Naive thymus-derived CD4-positive, alpha-beta T cell (primary cell): ENCODE measurements around the gene MBP. TPM values are rescaled to one million over a fixed set of nuclear protein-coding genes. Genes with fewer than 3 reads are reported as not detected.

Experiments used
- ATAC-seq: fragments of 150-1000 bp; cut with Tn5 transposase; 2 replicates; pipeline ENCODE4 v1.10.0; 2021; ENCODE audit warnings: mild to moderate bottlenecking, moderate library complexity
- CTCF ChIA-PET: fragments of 350-600 bp; sonication (Branson Sonifier 250); formaldehyde crosslinking; loops from one replicate; lab custom pipeline; 2021; ENCODE audit warnings: antibody characterized with exemption; lab: Charles Lee
- POLR2A ChIA-PET: fragments of 350-600 bp; sonication (Branson Sonifier 250); formaldehyde crosslinking; loops from one replicate; lab custom pipeline; 2021; ENCODE audit warnings: antibody characterized with exemption, inconsistent platforms; lab: Charles Lee
- DNase-seq, 9 donors: peaks; one replicate each; pipeline versions ENCODE4 v3.0.0 to v3.0.0-alpha.2; 2020 to 2022; ENCODE audit warnings: mixed read lengths in 1 of 9
- H3K27ac ChIP-seq: one replicate; pipeline ENCODE4 v1.7.0; 2013; ENCODE audit warnings: mild to moderate bottlenecking, low read depth, low read length, moderate library complexity
- H3K27me3 ChIP-seq, 2 donors: one replicate each; pipeline ENCODE4 v1.7.0; 2013; ENCODE audit warnings: low read length in 2 of 2, mild to moderate bottlenecking in 2 of 2, moderate library complexity in 2 of 2; ENCODE audit not compliant: control insufficient read depth in 2 of 2, insufficient read depth in 2 of 2
- H3K36me3 ChIP-seq, 3 experiments: 1 replicate in 2 of 3; 2 replicates in 1 of 3; pipeline ENCODE4 v1.7.0; 2013; ENCODE audit warnings: low read length in 3 of 3, mild to moderate bottlenecking in 3 of 3, moderate library complexity in 1 of 3; ENCODE audit not compliant: insufficient read depth in 3 of 3, control insufficient read depth in 2 of 3
- H3K4me1 ChIP-seq, 2 donors: one replicate each; pipeline ENCODE4 v1.7.0; 2013; ENCODE audit warnings: low read length in 2 of 2, mild to moderate bottlenecking in 2 of 2, moderate library complexity in 1 of 2; ENCODE audit not compliant: control insufficient read depth in 2 of 2, insufficient read depth in 2 of 2
- H3K4me3 ChIP-seq: 2 replicates; pipeline ENCODE4 v1.7.0; 2013; ENCODE audit warnings: mild to moderate bottlenecking, low read length
- H3K9me3 ChIP-seq, 3 experiments: 1 replicate in 2 of 3; 2 replicates in 1 of 3; pipeline ENCODE4 v1.7.0; 2013; ENCODE audit warnings: low read length in 3 of 3; ENCODE audit not compliant: control insufficient read depth in 2 of 3
- H3K27ac Mint-ChIP-seq, 9 donors: one replicate each; pipeline ENCODE4 v1.8.0; 2020 to 2022; ENCODE audit warnings: mixed read lengths in 9 of 9, mild to moderate bottlenecking in 8 of 9, moderate library complexity in 5 of 9, inconsistent platforms in 2 of 9
- H3K27me3 Mint-ChIP-seq, 5 donors: one replicate each; pipeline ENCODE4 v1.8.0; 2021 to 2022; ENCODE audit warnings: mixed read lengths in 5 of 5, mild to moderate bottlenecking in 1 of 5
- H3K36me3 Mint-ChIP-seq, 5 donors: one replicate each; pipeline ENCODE4 v1.8.0; 2020 to 2022; ENCODE audit warnings: mixed read lengths in 5 of 5, mild to moderate bottlenecking in 3 of 5, inconsistent platforms in 1 of 5
- H3K4me1 Mint-ChIP-seq, 7 donors: one replicate each; pipeline ENCODE4 v1.8.0; 2020 to 2022; ENCODE audit warnings: mixed read lengths in 7 of 7, mild to moderate bottlenecking in 3 of 7, inconsistent platforms in 1 of 7
- H3K4me3 Mint-ChIP-seq, 10 donors: one replicate each; pipeline ENCODE4 v1.8.0; 2020 to 2022; ENCODE audit warnings: mild to moderate bottlenecking in 10 of 10, mixed read lengths in 10 of 10, moderate library complexity in 6 of 10, inconsistent platforms in 2 of 10
- H3K9me3 Mint-ChIP-seq, 11 donors: one replicate each; pipeline ENCODE4 v1.8.0; 2020 to 2022; ENCODE audit warnings: mixed read lengths in 11 of 11, mild to moderate bottlenecking in 4 of 11, inconsistent platforms in 1 of 11, moderate library complexity in 1 of 11
- intact Hi-C, 2 donors: fragments of 100-400 bp; cut with micrococcal nuclease; formaldehyde crosslinking; loops; one replicate each; pipeline ENCODE4 v1.15.1; 2023
- polyA plus RNA-seq, 2 donors: library from polyadenylated mRNA; unstranded; fragments of 300-500 nt; fragmentation: Illumina TruSeq; gene quantifications; one replicate each; pipeline ENCODE4 v1.2.3, GENCODE V29; 2021
- total RNA-seq, 6 experiments: library from RNA in 5 of 6; stranded (reverse) in 5 of 6; gene quantifications; 1 replicate in 5 of 6; 2 replicates in 1 of 6; pipeline ENCODE4 v1.2.3 and lab custom pipeline; 2021 to 2026

Gene MBP
- total and polyA plus RNA-seq, 7 experiments from 2014 or later = 88.3 to 152 (median 107) TPM

GRCh38 chr18:77095391-77096371 lies 36.9 kb downstream of the MBP start:
- peaks cover 4 to 39% (median 12%) of the 10 kb centered on the region in 5 donors for H3K36me3 Mint-ChIP-seq

DNA sequence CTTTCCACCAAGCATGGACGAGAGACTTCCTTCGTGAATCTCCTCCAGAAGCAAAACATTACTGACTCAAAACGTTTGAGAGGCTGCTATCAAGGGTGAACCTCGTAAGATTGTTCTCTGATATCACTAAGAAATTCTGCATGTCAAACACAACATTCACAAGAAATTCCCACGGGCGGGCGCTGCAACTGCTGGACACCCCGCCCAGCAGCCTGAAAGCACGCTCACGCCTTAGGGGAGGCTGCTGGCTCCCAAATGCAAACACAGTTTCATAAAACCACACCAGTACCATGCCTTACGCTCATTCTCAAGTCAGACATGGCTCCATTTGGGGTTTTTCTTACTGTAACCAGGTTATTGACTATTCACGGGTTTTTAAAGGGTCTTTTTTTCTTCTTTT lies 39.0 kb downstream of the MBP start:
- Mint-ChIP-seq H3K4me1 (peaks cover 63 to 95% (median 83%) of the 10 kb centered on the region in 7 donors), H3K9me3 (no peaks in the 10 kb centered on the region), H3K27ac (peak overlapping the region in 2 of 9 donors; percentile 47 to 67), H3K4me3 (peak overlapping the region in 1 of 10 donors; percentile 29), H3K36me3 (peaks cover 4 to 40% (median 19%) of the 10 kb centered on the region in 5 donors), H3K27me3 (no peaks in the 10 kb centered on the region)
- Histone ChIP-seq H3K36me3 (peaks cover 0 to 40% (median 3%) of the 10 kb centered on the region in 3 experiments), H3K9me3 (no peaks in the 10 kb centered on the region), H3K4me3 (no peak overlapping the region), H3K27ac (no peak overlapping the region), H3K4me1 (peaks cover 37 to 42% of the 10 kb centered on the region in 2 donors), H3K27me3 (no peaks in the 10 kb centered on the region)
- CTCF ChIA-PET = no interaction called here
- POLR2A ChIA-PET = no interaction called here
- DNase-seq (no peak), ATAC-seq (no peak)
- intact Hi-C loops = no loop called here

More at GRCh38 chr18:77095391-77096371, 36.9 kb downstream of the MBP start:
- peak; percentile 11 for ATAC-seq
- intact Hi-C loops = loop anchor here in 1 of 2 donors (5.0 kb wide), 1 partner anchor 37 kb away; the partner anchor contains the start of gene MBP
- H3K9me3 Mint-ChIP-seq = no peaks in the 10 kb centered on the region
- Histone ChIP-seq H3K27me3 (no peaks in the 10 kb centered on the region), H3K27ac (no peak overlapping the region), H3K36me3 (peaks cover 0 to 25% (median 0%) of the 10 kb centered on the region in 3 experiments), H3K9me3 (no peaks in the 10 kb centered on the region), H3K4me3 (no peak overlapping the region), H3K4me1 (peaks cover 55 to 58% of the 10 kb centered on the region in 2 donors)
- ChIA-PET CTCF (no interaction called here), POLR2A (interaction anchor here (1.1 kb wide), 1 partner anchor 24 kb away, joined by 3 read pairs; no protein-coding TSS in a partner anchor)
- H3K4me1 Mint-ChIP-seq = peaks cover 71 to 95% (median 82%) of the 10 kb centered on the region in 7 donors
- DNase-seq = no peak
- H3K27me3 Mint-ChIP-seq = no peaks in the 10 kb centered on the region
- H3K4me3 Mint-ChIP-seq = peak overlapping the region in 5 of 10 donors; percentile 8 to 70 (median 27)
- H3K27ac Mint-ChIP-seq = peak overlapping the region in 7 of 9 donors; percentile 10 to 70 (median 47)

DNA sequence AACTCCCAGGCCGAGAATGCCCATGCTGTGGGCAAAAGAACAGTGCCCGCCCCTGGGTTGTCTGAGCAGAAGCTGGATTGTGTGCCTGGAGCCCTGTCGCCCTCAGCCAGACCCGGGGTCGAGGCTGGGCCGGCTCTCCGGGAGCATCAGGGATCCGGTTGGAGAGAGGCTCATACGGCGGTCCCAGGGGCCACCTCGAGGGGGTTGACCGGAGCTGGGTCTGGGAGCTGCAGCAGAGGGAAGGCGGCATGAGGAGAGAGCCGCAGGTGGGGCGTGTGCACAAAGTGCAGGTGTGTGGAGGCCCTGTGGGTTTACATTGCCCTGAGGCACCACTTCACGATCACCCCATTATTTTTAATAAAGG lies 39.5 kb downstream of the MBP start:
- H3K36me3 ChIP-seq = peaks cover 0 to 41% (median 3%) of the 10 kb centered on the region in 3 experiments
- Mint-ChIP-seq H3K36me3 (peaks cover 4 to 40% (median 21%) of the 10 kb centered on the region in 5 donors), H3K4me3 (no peak overlapping the region), H3K4me1 (peaks cover 61 to 91% (median 79%) of the 10 kb centered on the region in 7 donors), H3K27ac (peak overlapping the region in 2 of 9 donors; percentile 31 to 67), H3K27me3 (no peaks in the 10 kb centered on the region), H3K9me3 (no peaks in the 10 kb centered on the region)
- ChIA-PET CTCF (interaction anchor here (0.6 kb wide), 1 partner anchor 582 kb away, joined by 3 read pairs; no protein-coding TSS in a partner anchor), POLR2A (no interaction called here)
- no peaks in the 10 kb centered on the region for H3K9me3 ChIP-seq
- DNase-seq (no peak), ATAC-seq (no peak)
- peaks cover 33 to 37% of the 10 kb centered on the region in 2 donors for H3K4me1 ChIP-seq
- no peaks in the 10 kb centered on the region for H3K27me3 ChIP-seq
- intact Hi-C loops = no loop called here
- H3K27ac ChIP-seq = no peak overlapping the region
- H3K4me3 ChIP-seq = no peak overlapping the region

- Mint-ChIP-seq H3K4me1 (peaks cover 57 to 84% (median 73%) of the 10 kb centered on the region in 7 donors), H3K27me3 (no peaks in the 10 kb centered on the region), H3K4me3 (peak overlapping the region in 6 of 10 donors; percentile 18 to 74 (median 34)), H3K27ac (peak overlapping the region in 6 of 9 donors; percentile 8 to 87 (median 49)), H3K9me3 (no peaks in the 10 kb centered on the region), H3K36me3 (peaks cover 4 to 35% (median 20%) of the 10 kb centered on the region in 5 donors)
- H3K36me3 ChIP-seq = peaks cover 0 to 41% (median 3%) of the 10 kb centered on the region in 3 experiments
- no peak overlapping the region for H3K27ac ChIP-seq
- CTCF ChIA-PET = interaction anchor here (0.6 kb wide), 1 partner anchor 582 kb away, joined by 3 read pairs; no protein-coding TSS in a partner anchor
- peaks cover 27 to 34% of the 10 kb centered on the region in 2 donors for H3K4me1 ChIP-seq
- DNase-seq (no peak), ATAC-seq (peak; percentile 50)
- POLR2A ChIA-PET = no interaction called here
- H3K9me3 ChIP-seq = no peaks in the 10 kb centered on the region
- H3K27me3 ChIP-seq = no peaks in the 10 kb centered on the region
- intact Hi-C loops = no loop called here
- H3K4me3 ChIP-seq = no peak overlapping the region
Measured at GRCh38 chr18:77092104-77093066, 40.2 kb downstream of the MBP start.

DNA sequence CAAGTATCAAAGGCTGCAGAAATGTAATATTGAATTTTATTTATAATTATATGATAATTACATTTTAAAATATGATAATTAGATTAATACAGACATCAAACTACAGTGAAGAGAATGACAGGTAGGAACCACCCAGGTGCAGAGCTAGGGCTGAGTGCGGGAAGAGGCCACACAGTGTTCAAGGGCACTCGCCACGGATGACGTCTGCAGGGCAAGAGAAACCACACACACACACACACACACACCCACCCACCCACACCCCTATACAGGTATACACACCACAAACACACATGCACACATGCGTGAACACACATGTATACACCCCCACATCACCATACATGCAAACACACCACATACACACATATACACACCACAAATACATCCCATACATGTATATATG lies 41.2 kb downstream of the MBP start:
- H3K27ac ChIP-seq = no peak overlapping the region
- no peaks in the 10 kb centered on the region for H3K9me3 ChIP-seq
- H3K36me3 Mint-ChIP-seq = peaks cover 4 to 42% (median 23%) of the 10 kb centered on the region in 5 donors
- intact Hi-C loops = no loop called here
- H3K27me3 Mint-ChIP-seq = no peaks in the 10 kb centered on the region
- DNase-seq = no peak
- ChIA-PET POLR2A (no interaction called here), CTCF (no interaction called here)
- peaks cover 56 to 81% (median 73%) of the 10 kb centered on the region in 7 donors for H3K4me1 Mint-ChIP-seq
- no peaks in the 10 kb centered on the region for H3K9me3 Mint-ChIP-seq
- no peak overlapping the region for H3K4me3 ChIP-seq
- H3K27ac Mint-ChIP-seq = peak overlapping the region in 5 of 9 donors; percentile 4 to 75 (median 26)
- peaks cover 0 to 42% (median 3%) of the 10 kb centered on the region in 3 experiments for H3K36me3 ChIP-seq
- peak overlapping the region in 2 of 10 donors; percentile 3 for H3K4me3 Mint-ChIP-seq
- H3K27me3 ChIP-seq = no peaks in the 10 kb centered on the region
- no peak for ATAC-seq
- H3K4me1 ChIP-seq = peaks cover 21 to 31% of the 10 kb centered on the region in 2 donors
